Uterus (tissue), 4 donors: ENCODE results near the gene NME2. TPM values are rescaled to one million over a fixed set of nuclear protein-coding genes. Genes with fewer than 3 reads are reported as not detected.

Experiments
- DNase-seq, 2 donors: peaks; one replicate each; pipeline ENCODE4 v3.0.0-alpha.2; 2019 to 2020
- H3K27ac ChIP-seq, 2 donors: fragments of 200-600 bp; sonication (generic); 1 replicate in 1 of 2; 2 replicates in 1 of 2; pipeline ENCODE4 v1.5.1; 2016 to 2018
- H3K27me3 ChIP-seq, 2 donors: fragments of 200-600 bp; sonication (generic); one replicate each; pipeline ENCODE4 v1.5.1; 2018 to 2019; ENCODE audit warnings: control low read depth in 1 of 2
- H3K36me3 ChIP-seq, 2 donors: fragments of 200-600 bp; sonication (generic); one replicate each; pipeline ENCODE4 v1.5.1; 2019; ENCODE audit warnings: control low read depth in 1 of 2
- H3K4me1 ChIP-seq, 2 donors: fragments of 200-600 bp; sonication (generic); one replicate each; pipeline ENCODE4 v1.5.1; 2018 to 2019; ENCODE audit warnings: control low read depth in 1 of 2
- H3K4me3 ChIP-seq, 2 donors: fragments of 200-600 bp; sonication (generic); 1 replicate in 1 of 2; 2 replicates in 1 of 2; pipeline ENCODE4 v1.5.1; 2018 to 2019; ENCODE audit warnings: mild to moderate bottlenecking in 1 of 2
- H3K9me3 ChIP-seq, 2 donors: fragments of 200-600 bp; sonication (generic); one replicate each; pipeline ENCODE4 v1.5.1; 2019; ENCODE audit warnings: control low read depth in 1 of 2
- POLR2A ChIP-seq, 2 donors: fragments of 450-650 bp; IDR thresholded peaks; one replicate each; pipeline ENCODE4 v1.6.1; 2016; ENCODE audit warnings: antibody characterized with exemption in 2 of 2, mild to moderate bottlenecking in 1 of 2, moderate library complexity in 1 of 2
- intact Hi-C: fragments of 100-400 bp; cut with DNase I; formaldehyde crosslinking; loops from one replicate; pipeline ENCODE4 v1.15.1; 2023; ENCODE audit warnings: low total_unique reads
- total RNA-seq, 4 donors: library from RNA; depleted of rRNA in 3 of 4; stranded (reverse); fragments of >200 nt in 3 of 4; gene quantifications; one replicate each; pipeline versions ENCODE4 v1.1.0 to v1.2.4, GENCODE V29; 2014 to 2023
- TF ChIP-seq, protein P1 (sequence below), 4 experiments: fragments of 200-600 bp in 2 of 4; fragments of 450-650 bp in 2 of 4; sonication (generic) in 2 of 4; IDR thresholded peaks; one replicate each; pipeline ENCODE4 v1.5.1; 2016 to 2019; ENCODE audit warnings: antibody characterized with exemption in 4 of 4, mild to moderate bottlenecking in 2 of 4, moderate library complexity in 1 of 4
- donor health status: DM: yes; HTN: yes; CAD: no.

NME2 gene
- total RNA-seq, 4 donors from 2014 or later = 195 to 656 (median 287) TPM

DNA sequence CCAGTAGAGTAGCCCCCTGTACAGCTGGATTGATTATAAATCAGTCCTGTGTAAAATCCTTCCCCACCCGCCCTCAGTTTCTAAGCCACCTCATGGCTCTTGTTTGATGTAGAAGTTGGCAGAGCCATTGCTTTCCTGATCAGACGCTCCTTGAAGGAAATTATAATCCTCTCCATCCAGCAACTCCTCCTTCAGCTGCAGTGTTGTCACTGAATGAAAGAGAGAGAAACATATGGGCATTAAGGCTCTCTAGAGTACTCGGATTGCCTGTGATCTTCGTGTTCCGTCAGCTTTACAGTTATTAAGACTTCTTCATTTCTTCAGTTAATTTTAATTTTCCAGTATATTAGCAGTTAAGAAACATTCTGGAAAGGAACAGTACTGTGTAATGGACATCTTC, 14.3 kb downstream of the NME2 start:
- H3K4me3 ChIP-seq = no peak overlapping the region
- H3K4me1 ChIP-seq = no peaks in the 10 kb centered on the region
- no peaks in the 10 kb centered on the region for H3K36me3 ChIP-seq
- no peaks in the 10 kb centered on the region for H3K9me3 ChIP-seq
- TF ChIP-seq POLR2A (IDR thresholded peaks at IDR 0.05) = no peak
- TF ChIP-seq, protein P1, sequence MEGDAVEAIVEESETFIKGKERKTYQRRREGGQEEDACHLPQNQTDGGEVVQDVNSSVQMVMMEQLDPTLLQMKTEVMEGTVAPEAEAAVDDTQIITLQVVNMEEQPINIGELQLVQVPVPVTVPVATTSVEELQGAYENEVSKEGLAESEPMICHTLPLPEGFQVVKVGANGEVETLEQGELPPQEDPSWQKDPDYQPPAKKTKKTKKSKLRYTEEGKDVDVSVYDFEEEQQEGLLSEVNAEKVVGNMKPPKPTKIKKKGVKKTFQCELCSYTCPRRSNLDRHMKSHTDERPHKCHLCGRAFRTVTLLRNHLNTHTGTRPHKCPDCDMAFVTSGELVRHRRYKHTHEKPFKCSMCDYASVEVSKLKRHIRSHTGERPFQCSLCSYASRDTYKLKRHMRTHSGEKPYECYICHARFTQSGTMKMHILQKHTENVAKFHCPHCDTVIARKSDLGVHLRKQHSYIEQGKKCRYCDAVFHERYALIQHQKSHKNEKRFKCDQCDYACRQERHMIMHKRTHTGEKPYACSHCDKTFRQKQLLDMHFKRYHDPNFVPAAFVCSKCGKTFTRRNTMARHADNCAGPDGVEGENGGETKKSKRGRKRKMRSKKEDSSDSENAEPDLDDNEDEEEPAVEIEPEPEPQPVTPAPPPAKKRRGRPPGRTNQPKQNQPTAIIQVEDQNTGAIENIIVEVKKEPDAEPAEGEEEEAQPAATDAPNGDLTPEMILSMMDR (IDR thresholded peaks at IDR 0.05) = no peak
- intact Hi-C loops = no loop called here
- no peak overlapping the region for H3K27ac ChIP-seq
- no peaks in the 10 kb centered on the region for H3K27me3 ChIP-seq
- no peak for DNase-seq

DNA sequence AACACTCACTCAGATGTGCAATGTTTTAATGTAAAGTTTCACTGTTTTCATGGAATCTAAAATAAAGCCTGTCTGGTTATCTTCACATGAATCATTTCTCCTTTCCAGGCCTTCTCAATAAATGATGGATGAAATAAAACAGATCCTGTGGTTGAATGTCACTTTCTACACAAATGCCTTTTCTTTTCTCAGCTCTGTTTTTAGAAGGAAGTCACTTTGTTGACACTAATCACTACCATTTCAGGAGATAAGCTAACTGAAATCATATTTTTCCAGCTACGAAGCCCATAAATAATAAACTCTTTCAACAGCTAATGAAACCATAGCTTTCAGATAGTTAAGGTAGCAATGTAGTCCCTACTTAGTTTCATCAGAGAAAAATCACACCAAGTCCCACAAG, 17.9 kb downstream of the NME2 start:
- TF ChIP-seq, protein P1 (IDR thresholded peaks at IDR 0.05) = no peak
- no peak for TF ChIP-seq POLR2A (IDR thresholded peaks at IDR 0.05)
- DNase-seq = no peak
- H3K27ac ChIP-seq = no peak overlapping the region
- H3K4me1 ChIP-seq = no peaks in the 10 kb centered on the region
- no peaks in the 10 kb centered on the region for H3K9me3 ChIP-seq
- H3K4me3 ChIP-seq = no peak overlapping the region
- intact Hi-C loops = no loop called here
- no peaks in the 10 kb centered on the region for H3K27me3 ChIP-seq
- no peaks in the 10 kb centered on the region for H3K36me3 ChIP-seq

- no peak for TF ChIP-seq POLR2A (IDR thresholded peaks at IDR 0.05)
- TF ChIP-seq, protein P1 (IDR thresholded peaks at IDR 0.05) = no peak
- Histone ChIP-seq H3K4me3 (no peak overlapping the region), H3K36me3 (no peaks in the 10 kb centered on the region), H3K4me1 (no peaks in the 10 kb centered on the region), H3K27ac (no peak overlapping the region), H3K27me3 (no peaks in the 10 kb centered on the region), H3K9me3 (no peaks in the 10 kb centered on the region)
- no peak for DNase-seq
- intact Hi-C loops = no loop called here
These were observed 19.6 kb downstream of the NME2 start for GRCh38 chr17:51185763-51186332.

- intact Hi-C loops = no loop called here
- Histone ChIP-seq H3K36me3 (no peaks in the 10 kb centered on the region), H3K4me1 (no peaks in the 10 kb centered on the region), H3K27me3 (no peaks in the 10 kb centered on the region), H3K27ac (no peak overlapping the region), H3K9me3 (no peaks in the 10 kb centered on the region), H3K4me3 (no peak overlapping the region)
- no peak for DNase-seq
- TF ChIP-seq, protein P1 (IDR thresholded peaks at IDR 0.05) = no peak
- TF ChIP-seq POLR2A (IDR thresholded peaks at IDR 0.05) = no peak
These were observed 22.1 kb downstream of the NME2 start for GRCh38 chr17:51188271-51188833.

DNA sequence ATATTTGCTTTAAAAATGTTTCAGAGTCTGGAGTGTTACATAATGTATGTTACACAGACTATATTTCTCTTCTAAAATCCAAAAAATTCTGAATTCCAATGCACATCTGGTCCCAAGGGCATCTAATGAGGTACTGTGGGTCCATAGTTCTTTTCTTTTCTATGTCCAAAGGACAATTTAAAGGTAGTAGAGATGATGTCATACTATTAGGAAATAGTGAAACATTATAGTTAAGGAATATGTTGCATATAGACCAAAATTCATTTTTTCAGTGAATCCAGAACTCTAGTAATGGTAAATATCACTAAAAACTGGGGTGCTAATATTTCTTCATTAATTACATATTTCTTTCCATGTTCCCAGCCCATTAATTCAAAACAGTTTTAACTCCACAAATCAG, 23.0 kb downstream of the NME2 start:
- H3K9me3 ChIP-seq = no peaks in the 10 kb centered on the region
- no peak for TF ChIP-seq POLR2A (IDR thresholded peaks at IDR 0.05)
- TF ChIP-seq, protein P1 (IDR thresholded peaks at IDR 0.05) = no peak
- no peaks in the 10 kb centered on the region for H3K27me3 ChIP-seq
- no peak for DNase-seq
- no peak overlapping the region for H3K27ac ChIP-seq
- no peaks in the 10 kb centered on the region for H3K36me3 ChIP-seq
- H3K4me3 ChIP-seq = no peak overlapping the region
- no peaks in the 10 kb centered on the region for H3K4me1 ChIP-seq
- intact Hi-C loops = no loop called here
